B cell (primary cell): ENCODE results near the gene LOX. TPM values are rescaled to one million over a fixed set of nuclear protein-coding genes. Genes with fewer than 3 reads are reported as not detected.

Source experiments
- ATAC-seq: fragments of 200-7000 bp; cut with Tn5 transposase; one replicate; pipeline ENCODE4 v1.10.0; 2021; ENCODE audit warnings: low read depth, mild to moderate bottlenecking, moderate number of reproducible peaks, moderate library complexity
- CTCF ChIA-PET: fragments of 350-600 bp; sonication (Branson Sonifier 250); formaldehyde crosslinking; loops from one replicate; lab custom pipeline; 2021; ENCODE audit warnings: antibody characterized with exemption, inconsistent platforms; lab: Charles Lee
- POLR2A ChIA-PET: fragments of 350-600 bp; sonication (Branson Sonifier 250); formaldehyde crosslinking; loops from one replicate; lab custom pipeline; 2021; ENCODE audit warnings: antibody characterized with exemption; lab: Charles Lee
- DNase-seq: peaks from one replicate; pipeline ENCODE4 v3.0.0; 2013
- H2AFZ ChIP-seq: 2 replicates; pipeline ENCODE4 v1.6.1; 2012; ENCODE audit warnings: mild to moderate bottlenecking, low read depth, low read length; ENCODE audit not compliant: insufficient read depth, poor library complexity, severe bottlenecking
- H3K27ac ChIP-seq, 2 donors: 1 replicate in 1 of 2; 2 replicates in 1 of 2; pipeline ENCODE4 v1.5.1; 2012 to 2013; ENCODE audit warnings: low read length in 2 of 2, mild to moderate bottlenecking in 2 of 2, moderate library complexity in 1 of 2
- H3K27me3 ChIP-seq, 4 experiments: fragments of 200-600 bp in 1 of 4; sonication (generic) in 1 of 4; replicated peaks in 1 of 4; 1 replicate in 2 of 4; 2 replicates in 2 of 4; pipeline versions ENCODE4 v1.6.1 to v1.7.0; 2013 to 2016; ENCODE audit warnings: low read length in 3 of 4, mild to moderate bottlenecking in 2 of 4, mixed read lengths in 1 of 4, moderate library complexity in 1 of 4; ENCODE audit not compliant: insufficient read depth in 4 of 4, control insufficient read depth in 3 of 4; ENCODE audit errors: control extremely low read depth in 1 of 4
- H3K36me3 ChIP-seq, 2 experiments: replicated peaks in 1 of 2; 1 replicate in 1 of 2; 2 replicates in 1 of 2; pipeline versions ENCODE4 v1.6.1 to v1.7.1; 2013; ENCODE audit warnings: low read length in 1 of 2; ENCODE audit not compliant: insufficient read depth in 2 of 2, control insufficient read depth in 1 of 2; ENCODE audit errors: control extremely low read depth in 1 of 2, extremely low read depth in 1 of 2
- H3K4me1 ChIP-seq, 2 donors: fragments of 200-600 bp in 1 of 2; sonication (generic) in 1 of 2; 1 replicate in 1 of 2; 2 replicates in 1 of 2; pipeline versions ENCODE4 v1.5.1 to v1.6.1; 2013 to 2017; ENCODE audit warnings: low read length in 2 of 2; ENCODE audit not compliant: control insufficient read depth in 2 of 2, insufficient read depth in 2 of 2
- H3K4me2 ChIP-seq: replicated peaks from 2 replicates; pipeline ENCODE3; 2012; ENCODE audit warnings: mild to moderate bottlenecking, low read depth, low read length; ENCODE audit not compliant: poor library complexity, severe bottlenecking
- H3K4me3 ChIP-seq, 5 experiments: fragments of 200-600 bp in 1 of 5; sonication (generic) in 1 of 5; 1 replicate in 3 of 5; 2 replicates in 2 of 5; pipeline versions ENCODE4 v1.5.1 to v1.7.0; 2011 to 2016; ENCODE audit warnings: low read length in 4 of 5, mild to moderate bottlenecking in 4 of 5, low read depth in 2 of 5, control low read depth in 1 of 5, moderate library complexity in 1 of 5; ENCODE audit not compliant: insufficient read depth in 1 of 5; ENCODE audit errors: control extremely low read depth in 1 of 5, extremely low read depth in 1 of 5
- H3K79me2 ChIP-seq: fragments of 200-600 bp; sonication (generic); one replicate; pipeline ENCODE4 v1.6.0; 2016; ENCODE audit warnings: low read length; ENCODE audit not compliant: control insufficient read depth, insufficient read depth
- H3K9ac ChIP-seq: fragments of 200-600 bp; sonication (generic); 2 replicates; pipeline ENCODE4 v1.6.1; 2017; ENCODE audit warnings: mild to moderate bottlenecking, low read length, moderate library complexity
- H3K9me3 ChIP-seq, 3 donors: one replicate each; pipeline versions ENCODE4 v1.6.1 to v1.7.1; 2013; ENCODE audit warnings: low read length in 2 of 3; ENCODE audit not compliant: control insufficient read depth in 2 of 3, insufficient read depth in 1 of 3; ENCODE audit errors: control extremely low read depth in 1 of 3
- H4K20me1 ChIP-seq: 2 replicates; pipeline ENCODE4 v1.6.0; 2012; ENCODE audit warnings: mild to moderate bottlenecking, low read length; ENCODE audit not compliant: insufficient read depth, control insufficient read depth, poor library complexity, severe bottlenecking
- H3K27ac Mint-ChIP-seq: one replicate; pipeline ENCODE4 v1.8.0; 2021; ENCODE audit warnings: mixed read lengths
- H3K27me3 Mint-ChIP-seq: one replicate; pipeline ENCODE4 v1.8.0; 2021; ENCODE audit warnings: mixed read lengths
- H3K4me1 Mint-ChIP-seq: one replicate; pipeline ENCODE4 v1.8.0; 2021; ENCODE audit warnings: mixed read lengths
- H3K4me3 Mint-ChIP-seq: one replicate; pipeline ENCODE4 v1.8.0; 2021; ENCODE audit warnings: mixed read lengths
- H3K9me3 Mint-ChIP-seq: one replicate; pipeline ENCODE4 v1.8.0; 2022; ENCODE audit warnings: mixed read lengths; ENCODE audit not compliant: insufficient read depth
- CTCF ChIP-seq: fragments of 200-600 bp; IDR thresholded peaks from one replicate; pipeline ENCODE4 v1.8.0; 2022; ENCODE audit warnings: antibody characterized with exemption, mild to moderate bottlenecking
- EZH2 ChIP-seq: IDR thresholded peaks from 2 replicates; pipeline ENCODE4 v1.6.1; 2012; ENCODE audit warnings: borderline replicate concordance, low read depth, mild to moderate bottlenecking, moderate library complexity, low read length; ENCODE audit not compliant: insufficient read depth, poor library complexity, severe bottlenecking
- WGBS: methylation state at CpG from one replicate; pipeline ENCODE4 v1.1.5; 2013; ENCODE audit warnings: missing lambda C conversion rate; ENCODE audit not compliant: insufficient coverage; 5-methylcytosine and 5-hydroxymethylcytosine counted together
- intact Hi-C: fragments of 100-400 bp; cut with micrococcal nuclease; formaldehyde crosslinking; loops from one replicate; pipeline ENCODE4 v1.10.0; 2022
- polyA plus RNA-seq: library from polyadenylated mRNA; depleted of rRNA; stranded (reverse); fragments of >200 nt; gene quantifications from 2 replicates; pipeline ENCODE4 v1.2.3, GENCODE V29; 2012
- total RNA-seq, 2 donors: library from RNA; stranded (reverse); fragments of 120-200 nt in 1 of 2; gene quantifications; 1 replicate in 1 of 2; 2 replicates in 1 of 2; pipeline versions ENCODE4 v1.2.3 to v1.2.4, GENCODE V29; 2013 to 2022

The LOX gene
- total and polyA plus RNA-seq, 2 donors (not counting 1 experiment from before 2014, with no cell fraction given) = not detected

GRCh38 chr5:122036326-122036725, 41.7 kb downstream of the LOX start:
- no peaks in the 10 kb centered on the region for H3K9me3 ChIP-seq
- Mint-ChIP-seq H3K4me3 (no peak overlapping the region), H3K27ac (no peak overlapping the region), H3K4me1 (no peaks in the 10 kb centered on the region), H3K27me3 (no peaks in the 10 kb centered on the region), H3K9me3 (no peaks in the 10 kb centered on the region)
- POLR2A ChIA-PET = no interaction called here
- no peaks in the 10 kb centered on the region for H4K20me1 ChIP-seq
- H3K36me3 ChIP-seq = no peaks in the 10 kb centered on the region
- H3K9ac ChIP-seq = no peak overlapping the region
- DNase-seq (no peak), ATAC-seq (no peak)
- intact Hi-C loops = no loop called here
- TF ChIP-seq EZH2 = no peak
- no peak for TF ChIP-seq CTCF
- no peak overlapping the region for H2AFZ ChIP-seq
- H3K27ac ChIP-seq = no peak overlapping the region
- CTCF ChIA-PET = no interaction called here
- no peaks in the 10 kb centered on the region for H3K27me3 ChIP-seq
- H3K4me2 ChIP-seq = no peak overlapping the region
- 94% methylated on average over 4 of the region's 4 CpGs for whole genome bisulfite sequencing
- no peak overlapping the region for H3K4me3 ChIP-seq
- H3K4me1 ChIP-seq = no peaks in the 10 kb centered on the region
- H3K79me2 ChIP-seq = no peaks in the 10 kb centered on the region

GRCh38 chr5:122035913-122036312, 42.1 kb downstream of the LOX start:
- no peaks in the 10 kb centered on the region for H3K4me1 ChIP-seq
- no peaks in the 10 kb centered on the region for H3K36me3 ChIP-seq
- Mint-ChIP-seq H3K4me1 (no peaks in the 10 kb centered on the region), H3K27me3 (no peaks in the 10 kb centered on the region), H3K27ac (no peak overlapping the region), H3K4me3 (no peak overlapping the region), H3K9me3 (no peaks in the 10 kb centered on the region)
- no peaks in the 10 kb centered on the region for H3K79me2 ChIP-seq
- intact Hi-C loops = no loop called here
- H2AFZ ChIP-seq = no peak overlapping the region
- TF ChIP-seq EZH2 (no peak), CTCF (no peak)
- CTCF ChIA-PET = no interaction called here
- H3K27ac ChIP-seq = no peak overlapping the region
- no peaks in the 10 kb centered on the region for H3K27me3 ChIP-seq
- DNase-seq = no peak
- H3K4me2 ChIP-seq = no peak overlapping the region
- no peak overlapping the region for H3K4me3 ChIP-seq
- no peak for ATAC-seq
- POLR2A ChIA-PET = no interaction called here
- no peak overlapping the region for H3K9ac ChIP-seq
- H3K9me3 ChIP-seq = no peaks in the 10 kb centered on the region
- H4K20me1 ChIP-seq = no peaks in the 10 kb centered on the region
- WGBS = 83% methylated on average over 1 of the region's 2 CpGs
